Esophagus muscularis mucosa (tissue), 3 donors: ENCODE results near the gene APOB.

Source experiments
- POLR2A ChIP-seq: fragments of 450-650 bp; IDR thresholded peaks from one replicate; pipeline ENCODE4 v1.6.1; 2017; ENCODE audit warnings: antibody characterized with exemption, moderate library complexity, mild to moderate bottlenecking, low read depth
- TF ChIP-seq, protein P1 (sequence below), 3 experiments: fragments of 200-600 bp in 2 of 3; fragments of 450-650 bp in 1 of 3; sonication (generic) in 2 of 3; IDR thresholded peaks; one replicate each; pipeline ENCODE4 v1.5.1; 2017 to 2019; ENCODE audit warnings: antibody characterized with exemption in 3 of 3, mild to moderate bottlenecking in 2 of 3, moderate library complexity in 1 of 3

DNA sequence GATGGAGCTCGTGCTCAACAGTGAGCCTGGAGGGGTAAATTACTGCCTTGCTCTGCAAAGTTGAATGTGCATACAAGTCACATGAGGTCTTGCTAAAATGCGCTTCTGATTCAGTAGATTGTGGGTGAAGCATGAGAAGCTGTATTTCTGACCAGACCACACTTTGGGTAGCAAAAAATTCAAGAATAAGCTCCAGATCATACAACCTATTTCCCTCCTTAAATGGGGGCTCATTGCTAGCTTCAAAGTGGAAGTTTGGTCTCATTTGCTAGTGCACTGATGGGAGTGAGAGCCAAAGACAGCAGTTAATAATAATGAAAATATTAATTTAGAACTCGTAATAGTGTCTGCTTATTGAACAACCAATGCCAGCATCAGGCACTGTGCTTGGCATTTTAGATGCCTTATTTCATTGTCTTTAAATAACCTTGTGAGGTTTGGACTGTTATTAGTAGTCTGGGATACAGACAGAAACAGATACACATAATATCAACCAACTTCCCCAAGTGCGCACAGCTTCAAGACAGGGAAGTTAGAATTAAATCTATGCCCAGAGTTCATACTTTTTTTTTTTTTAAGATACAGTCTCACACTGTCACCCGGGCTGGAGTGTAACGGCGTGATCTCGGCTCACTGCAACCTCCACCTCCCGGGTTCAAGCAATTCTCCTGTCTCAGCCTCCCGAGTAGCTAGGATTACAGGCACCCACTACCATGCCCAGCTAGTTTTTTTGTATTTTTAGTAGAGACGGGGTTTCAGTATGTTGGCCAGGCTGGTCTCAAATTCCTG is 18.0 kb downstream of the APOB start:
- TF ChIP-seq, protein P1, sequence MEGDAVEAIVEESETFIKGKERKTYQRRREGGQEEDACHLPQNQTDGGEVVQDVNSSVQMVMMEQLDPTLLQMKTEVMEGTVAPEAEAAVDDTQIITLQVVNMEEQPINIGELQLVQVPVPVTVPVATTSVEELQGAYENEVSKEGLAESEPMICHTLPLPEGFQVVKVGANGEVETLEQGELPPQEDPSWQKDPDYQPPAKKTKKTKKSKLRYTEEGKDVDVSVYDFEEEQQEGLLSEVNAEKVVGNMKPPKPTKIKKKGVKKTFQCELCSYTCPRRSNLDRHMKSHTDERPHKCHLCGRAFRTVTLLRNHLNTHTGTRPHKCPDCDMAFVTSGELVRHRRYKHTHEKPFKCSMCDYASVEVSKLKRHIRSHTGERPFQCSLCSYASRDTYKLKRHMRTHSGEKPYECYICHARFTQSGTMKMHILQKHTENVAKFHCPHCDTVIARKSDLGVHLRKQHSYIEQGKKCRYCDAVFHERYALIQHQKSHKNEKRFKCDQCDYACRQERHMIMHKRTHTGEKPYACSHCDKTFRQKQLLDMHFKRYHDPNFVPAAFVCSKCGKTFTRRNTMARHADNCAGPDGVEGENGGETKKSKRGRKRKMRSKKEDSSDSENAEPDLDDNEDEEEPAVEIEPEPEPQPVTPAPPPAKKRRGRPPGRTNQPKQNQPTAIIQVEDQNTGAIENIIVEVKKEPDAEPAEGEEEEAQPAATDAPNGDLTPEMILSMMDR (IDR thresholded peaks at IDR 0.05), result no peak
- TF ChIP-seq POLR2A, result no peak
